A549 (cell line): Measurements from ENCODE around the gene DYRK2.

Experiments used
- CBX2 ChIP-seq: fragments of 200-600 bp; sonication (generic); IDR thresholded peaks from 2 replicates; pipeline ENCODE4 v1.6.1; 2016; ENCODE audit warnings: low read depth, mild to moderate bottlenecking, borderline replicate concordance
- CHD2 ChIP-seq: fragments of 150-350 bp; IDR thresholded peaks from 2 replicates; pipeline ENCODE4 v1.6.1; 2014; ENCODE audit warnings: low read length; ENCODE audit not compliant: partially characterized antibody
- CTCF ChIP-seq: fragments of >200 bp; sonication (Bioruptor Twin); formaldehyde crosslinking; IDR thresholded peaks from 3 replicates; pipeline ENCODE4 v1.5.1; 2016
- E2F6 ChIP-seq: IDR thresholded peaks from 2 replicates; pipeline ENCODE4 v1.6.1; 2012; ENCODE audit warnings: low read depth, borderline replicate concordance
- EP300 ChIP-seq, 2 experiments: fragments of >200 bp; sonication (Bioruptor Twin); formaldehyde crosslinking; IDR thresholded peaks; 2 replicates in 1 of 2; 3 replicates in 1 of 2; pipeline ENCODE4 v1.6.1; 2016 to 2017
- MYC ChIP-seq: IDR thresholded peaks from 2 replicates; pipeline ENCODE4 v1.6.1; 2012; ENCODE audit warnings: mild to moderate bottlenecking, inconsistent platforms, low read length, improper control_type of control experiment, borderline replicate concordance
- POLR2A ChIP-seq: IDR thresholded peaks from 2 replicates; pipeline ENCODE4 v1.6.1; 2012; ENCODE audit warnings: mild to moderate bottlenecking, low read length
- POLR2AphosphoS2 ChIP-seq: conservative IDR thresholded peaks from 2 replicates; pipeline ENCODE4 v1.6.1; 2012; ENCODE audit warnings: low read length, improper control_type of control experiment, inconsistent platforms
- RFX5 ChIP-seq: fragments of 450-650 bp; IDR thresholded peaks from 2 replicates; pipeline ENCODE4 v1.7.1; 2014; ENCODE audit warnings: antibody characterized with exemption, mild to moderate bottlenecking, moderate library complexity
- SMC3 ChIP-seq: fragments of >200 bp; sonication (Bioruptor Twin); formaldehyde crosslinking; IDR thresholded peaks from 3 replicates; pipeline ENCODE4 v1.6.1; 2018; ENCODE audit warnings: inconsistent platforms
- SREBF2 ChIP-seq: fragments of 450-650 bp; IDR thresholded peaks from 2 replicates; pipeline ENCODE4 v1.6.1; 2014; ENCODE audit warnings: mild to moderate bottlenecking, moderate library complexity
- TF ChIP-seq, protein P1 (sequence below): fragments of 450-650 bp; IDR thresholded peaks from 2 replicates; pipeline ENCODE4 v1.6.1; 2014; ENCODE audit warnings: antibody characterized with exemption
- TF ChIP-seq, protein P2 (sequence below): IDR thresholded peaks from 2 replicates; pipeline ENCODE4 v1.6.1; 2012

GRCh38 chr12:67609226-67609870, 39.2 kb upstream of the DYRK2 start:
- TF ChIP-seq POLR2AphosphoS2 (no peak), CTCF (no peak), MYC (no peak), CBX2 (no peak), SREBF2 (no peak), EP300 (IDR thresholded peaks at IDR 0.05) (no peak), SMC3 (no peak), RFX5 (no peak), CHD2 (no peak), POLR2A (no peak), E2F6 (no peak)
- TF ChIP-seq, protein P1, sequence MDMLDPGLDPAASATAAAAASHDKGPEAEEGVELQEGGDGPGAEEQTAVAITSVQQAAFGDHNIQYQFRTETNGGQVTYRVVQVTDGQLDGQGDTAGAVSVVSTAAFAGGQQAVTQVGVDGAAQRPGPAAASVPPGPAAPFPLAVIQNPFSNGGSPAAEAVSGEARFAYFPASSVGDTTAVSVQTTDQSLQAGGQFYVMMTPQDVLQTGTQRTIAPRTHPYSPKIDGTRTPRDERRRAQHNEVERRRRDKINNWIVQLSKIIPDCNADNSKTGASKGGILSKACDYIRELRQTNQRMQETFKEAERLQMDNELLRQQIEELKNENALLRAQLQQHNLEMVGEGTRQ = no peak
- TF ChIP-seq, protein P2, sequence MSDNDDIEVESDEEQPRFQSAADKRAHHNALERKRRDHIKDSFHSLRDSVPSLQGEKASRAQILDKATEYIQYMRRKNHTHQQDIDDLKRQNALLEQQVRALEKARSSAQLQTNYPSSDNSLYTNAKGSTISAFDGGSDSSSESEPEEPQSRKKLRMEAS = no peak
